Embryonic facial prominence (tissue), 1 donor: ENCODE results near the gene MAOB.
"Not testable (repeated sequence)": the region's sequence is repeated elsewhere in the genome, so short reads cannot be mapped to it uniquely, and the experiment has no call there.

Experiments used
- DNase-seq: peaks from one replicate; pipeline ENCODE4 v3.0.0-alpha.2; 2016; ENCODE audit errors: extremely low spot score

Gene MAOB

GRCh38 chrX:43882294-43882681 lies at the start of gene MAOB:
TSS of gene MAOB (minus strand) at chrX:43882450. CDS start at chrX:43882299, 151 bp downstream.
- DNase-seq: no peak

GRCh38 chrX:43922032-43922431 lies 39.8 kb upstream of the MAOB start:
- not testable (repeated sequence) for DNase-seq

- not testable (repeated sequence) for DNase-seq
These were observed 28.5 kb upstream of the MAOB start for GRCh38 chrX:43910772-43911171.

GRCh38 chrX:43910012-43910411 lies 27.8 kb upstream of the MAOB start:
- DNase-seq: no peak

- DNase-seq: no peak
These were observed 26.9 kb upstream of the MAOB start for GRCh38 chrX:43909141-43909540.

GRCh38 chrX:43899878-43900815 lies 17.9 kb upstream of the MAOB start:
- no peak for DNase-seq

- DNase-seq: no peak
These were observed 16.3 kb upstream of the MAOB start for GRCh38 chrX:43898406-43899035.

- DNase-seq: no peak
These were observed 15.0 kb upstream of the MAOB start for GRCh38 chrX:43897290-43897689.

GRCh38 chrX:43892336-43892870 lies 10.2 kb upstream of the MAOB start:
- no peak for DNase-seq

- no peak for DNase-seq
These were observed 3.4 kb upstream of the MAOB start for GRCh38 chrX:43885617-43886016.

- DNase-seq: no peak
These were observed 598 bp downstream of the MAOB start for GRCh38 chrX:43881410-43882293.

GRCh38 chrX:43880425-43880824 lies 1.8 kb downstream of the MAOB start:
- no peak for DNase-seq

- no peak for DNase-seq
These were observed 3.2 kb downstream of the MAOB start for GRCh38 chrX:43878906-43879526.

- no peak for DNase-seq
These were observed 5.6 kb downstream of the MAOB start for GRCh38 chrX:43876680-43877079.

- DNase-seq: no peak
These were observed 11.4 kb downstream of the MAOB start for GRCh38 chrX:43870758-43871419.

GRCh38 chrX:43870011-43870410 lies 12.2 kb downstream of the MAOB start:
- DNase-seq: no peak

- no peak for DNase-seq
These were observed 13.5 kb downstream of the MAOB start for GRCh38 chrX:43868791-43869190.

GRCh38 chrX:43866423-43866822 lies 15.8 kb downstream of the MAOB start:
- no peak for DNase-seq

- no peak for DNase-seq
These were observed 16.5 kb downstream of the MAOB start for GRCh38 chrX:43865791-43866190.

GRCh38 chrX:43862434-43862833 lies 19.8 kb downstream of the MAOB start:
- no peak for DNase-seq

GRCh38 chrX:43861750-43862149 lies 20.5 kb downstream of the MAOB start:
- no peak for DNase-seq
